H54 (cell line): ENCODE measurements around the gene METTL3.

Source experiments
- DNase-seq: peaks from one replicate; pipeline ENCODE4 v3.0.0; 2011; ENCODE audit warnings: low spot score, mixed read lengths; ENCODE audit not compliant: insufficient read length
- FAIRE-seq: peaks from 3 replicates; lab custom pipeline; 2011; peaks lifted over from hg19 to GRCh38; lab: Jason Lieb, UNC
- POLR2A ChIP-seq: IDR thresholded peaks from 2 replicates; pipeline ENCODE4 v1.6.1; 2011; ENCODE audit warnings: low read depth, mild to moderate bottlenecking, low read length

The METTL3 gene

DNA sequence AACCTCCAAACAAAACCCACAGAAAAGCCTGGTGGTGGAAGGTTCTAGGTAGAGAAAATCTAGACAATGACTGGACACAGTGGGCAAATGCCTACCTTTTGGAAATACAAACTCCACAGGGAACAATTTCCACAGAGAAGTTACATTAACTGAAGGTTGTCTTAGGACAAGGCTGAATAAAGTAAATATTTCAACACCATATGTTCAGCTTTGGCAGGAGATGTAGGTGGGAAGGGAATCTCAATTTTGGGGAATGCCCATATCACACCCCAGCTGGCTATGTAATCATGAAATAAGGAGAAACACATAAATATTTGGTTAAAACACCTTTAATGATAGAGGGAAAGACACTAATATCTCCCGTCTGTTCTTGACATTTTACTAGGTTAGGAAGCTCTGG lies 9.6 kb upstream of the METTL3 start:
- DNase-seq: no peak
- TF ChIP-seq POLR2A: no peak
- FAIRE-seq: no peak

DNA sequence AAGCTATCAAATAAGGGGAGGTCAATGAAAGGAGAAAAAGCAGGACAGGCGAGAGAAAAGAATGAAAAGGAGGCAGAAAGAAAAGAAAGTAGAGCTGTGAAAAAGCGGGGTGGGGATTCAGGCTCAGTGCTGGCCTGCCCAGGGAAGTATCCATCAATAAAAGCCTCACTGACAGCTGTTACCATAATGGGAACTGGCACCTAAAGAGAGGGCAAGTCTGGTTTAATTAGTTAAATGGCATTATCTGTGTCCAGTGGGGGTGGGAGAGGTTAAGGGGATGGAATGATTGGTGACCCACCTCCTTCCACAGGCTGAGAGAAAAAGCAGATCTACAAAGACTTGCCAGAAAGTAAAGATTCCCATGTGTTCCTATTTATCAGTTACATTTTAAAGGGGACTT lies 7.6 kb upstream of the METTL3 start:
- no peak for DNase-seq
- no peak for FAIRE-seq
- no peak for TF ChIP-seq POLR2A

DNA sequence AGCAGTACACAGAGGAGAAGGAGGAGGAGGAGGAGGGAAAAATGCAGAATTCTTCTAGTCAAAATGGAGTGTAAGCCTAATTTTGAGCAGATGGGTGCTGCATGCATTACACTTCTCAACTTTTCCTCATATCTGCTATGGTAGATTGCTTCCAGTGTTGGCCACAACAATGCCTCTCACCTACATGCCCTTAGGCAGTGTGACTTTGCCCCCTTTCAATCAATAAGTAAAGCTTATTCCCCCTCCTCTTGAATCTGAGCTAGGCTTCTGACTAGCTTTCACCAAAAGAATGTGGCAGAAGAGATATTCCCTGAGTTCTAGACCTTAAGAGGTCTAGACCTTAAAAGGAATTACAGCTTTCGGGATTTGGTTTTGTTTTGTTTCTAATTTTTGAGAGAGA lies 3.2 kb upstream of the METTL3 start:
- DNase-seq (no peak), FAIRE-seq (no peak)
- no peak for TF ChIP-seq POLR2A

DNA sequence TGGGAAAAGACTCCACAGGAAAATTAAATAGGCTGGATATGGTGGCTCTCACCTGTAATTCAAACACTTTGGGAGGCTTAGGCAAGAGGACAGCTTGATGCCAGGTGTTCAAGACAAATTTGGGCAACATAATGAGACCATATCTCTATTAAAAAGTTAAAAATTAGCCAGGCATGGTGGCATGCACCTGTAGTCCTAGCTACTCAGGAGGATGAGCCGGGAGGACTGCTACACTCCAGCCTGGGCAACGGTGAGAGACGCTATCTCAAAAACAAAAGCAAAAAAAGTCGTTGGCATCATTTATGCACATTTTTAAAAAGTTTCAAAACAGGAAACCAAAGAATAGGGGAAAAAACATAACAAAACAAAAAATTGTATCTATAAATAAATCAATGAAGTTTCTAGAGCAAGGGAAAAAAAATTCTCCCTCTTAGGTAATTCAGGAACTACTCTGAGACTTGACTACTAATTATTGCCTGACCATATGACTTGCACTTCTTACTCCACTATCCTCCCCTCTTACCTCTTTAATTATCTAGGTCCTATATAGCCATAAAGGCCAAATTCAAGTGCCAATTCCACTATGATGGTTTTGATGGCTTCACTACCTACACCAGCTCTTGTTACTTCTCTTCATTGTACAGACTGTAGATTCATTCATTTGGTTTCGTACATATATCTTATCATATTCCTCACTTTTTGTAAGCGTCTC lies 1.6 kb downstream of the METTL3 start:
- TF ChIP-seq POLR2A: no peak

DNA sequence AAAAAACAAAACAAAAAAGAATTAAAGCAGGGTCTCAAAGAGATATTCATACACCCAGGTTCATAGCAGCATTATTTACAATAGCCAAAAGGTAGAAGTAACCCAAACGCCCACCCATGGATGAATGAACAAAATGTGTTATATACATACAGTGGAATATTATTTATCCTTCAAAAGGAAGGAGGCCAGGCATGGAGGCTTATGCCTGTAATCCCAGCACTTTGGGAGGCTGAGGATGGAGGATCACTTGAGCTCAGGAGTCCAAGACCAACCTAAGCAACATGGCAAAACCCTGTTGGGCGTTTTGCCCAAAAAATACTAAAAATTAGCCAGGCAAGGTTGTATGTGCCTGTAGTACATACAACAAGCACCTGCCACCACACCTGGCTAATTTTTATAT lies 4.6 kb downstream of the METTL3 start:
- no peak for TF ChIP-seq POLR2A
- DNase-seq (no peak), FAIRE-seq (no peak)

More for the DNA sequence above, 1.6 kb downstream of the METTL3 start:
- FAIRE-seq: no peak
- no peak for DNase-seq

DNA sequence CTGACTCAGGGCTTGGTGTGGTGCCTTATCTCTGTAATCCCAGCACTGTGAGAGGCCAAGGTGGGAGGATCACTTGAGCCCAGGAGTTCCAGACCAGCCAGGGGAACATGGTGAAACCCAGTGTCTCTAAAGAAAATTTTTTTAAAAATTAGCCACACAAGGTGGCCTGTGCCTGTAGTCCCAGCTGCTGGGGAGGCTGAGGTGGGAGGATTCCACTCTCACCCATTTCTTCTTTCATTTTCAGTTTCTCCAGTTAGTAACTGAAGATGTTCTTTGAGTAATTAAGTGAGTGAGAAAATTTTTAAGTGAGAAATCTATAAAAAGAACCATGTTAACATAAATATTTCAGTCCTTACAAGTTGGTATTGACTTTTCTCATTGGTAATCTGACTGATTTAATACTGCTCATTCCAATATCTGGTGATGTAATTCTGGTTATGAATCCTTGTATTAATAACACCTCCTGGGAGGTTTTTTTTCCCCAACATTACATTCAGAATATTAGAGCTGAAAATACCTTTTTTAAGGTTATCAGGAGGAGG lies 6.1 kb downstream of the METTL3 start:
- no peak for DNase-seq
- no peak for FAIRE-seq
- TF ChIP-seq POLR2A: no peak

DNA sequence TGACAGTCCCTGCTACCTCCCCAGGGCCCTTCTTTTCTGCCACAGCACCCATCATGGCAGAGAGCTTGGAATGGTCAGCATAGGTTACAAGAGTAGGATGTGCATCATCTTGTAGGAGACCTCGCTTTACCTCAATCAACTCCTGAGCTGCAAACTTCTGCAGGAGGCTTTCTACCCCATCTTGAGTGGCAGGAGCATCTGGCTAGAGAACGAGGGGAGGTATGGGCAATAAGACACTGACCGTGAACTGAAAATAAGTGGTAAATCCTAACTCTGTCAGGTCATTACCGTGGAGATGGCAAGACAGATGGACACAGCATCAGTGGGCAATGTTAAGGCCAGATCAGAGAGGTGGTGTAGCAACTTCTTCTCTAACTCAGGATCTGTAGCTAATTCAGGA lies 7.8 kb downstream of the METTL3 start:
- FAIRE-seq: no peak
- no peak for TF ChIP-seq POLR2A

DNA sequence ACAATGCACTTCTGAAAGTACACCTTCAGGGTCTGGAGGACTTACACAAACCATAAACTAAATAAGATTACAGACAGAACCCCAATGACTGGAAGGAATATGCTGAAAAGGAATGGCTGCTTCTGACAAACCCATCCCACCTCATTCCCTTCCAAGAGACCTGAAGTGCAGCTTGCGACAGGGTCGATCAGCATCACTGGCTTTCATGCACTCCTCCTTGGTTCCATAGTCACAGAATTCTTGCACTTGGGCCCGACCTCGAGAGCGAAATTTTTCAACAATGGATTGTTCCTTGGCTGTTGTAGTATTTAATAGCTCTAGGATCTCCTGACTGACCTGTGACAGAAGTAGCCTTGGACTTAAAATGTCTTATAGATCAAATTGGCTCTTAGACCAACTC lies 9.6 kb downstream of the METTL3 start:
- DNase-seq (no peak), FAIRE-seq (no peak)
- no peak for TF ChIP-seq POLR2A

More for the DNA sequence above, 7.8 kb downstream of the METTL3 start:
- no peak for DNase-seq

DNA sequence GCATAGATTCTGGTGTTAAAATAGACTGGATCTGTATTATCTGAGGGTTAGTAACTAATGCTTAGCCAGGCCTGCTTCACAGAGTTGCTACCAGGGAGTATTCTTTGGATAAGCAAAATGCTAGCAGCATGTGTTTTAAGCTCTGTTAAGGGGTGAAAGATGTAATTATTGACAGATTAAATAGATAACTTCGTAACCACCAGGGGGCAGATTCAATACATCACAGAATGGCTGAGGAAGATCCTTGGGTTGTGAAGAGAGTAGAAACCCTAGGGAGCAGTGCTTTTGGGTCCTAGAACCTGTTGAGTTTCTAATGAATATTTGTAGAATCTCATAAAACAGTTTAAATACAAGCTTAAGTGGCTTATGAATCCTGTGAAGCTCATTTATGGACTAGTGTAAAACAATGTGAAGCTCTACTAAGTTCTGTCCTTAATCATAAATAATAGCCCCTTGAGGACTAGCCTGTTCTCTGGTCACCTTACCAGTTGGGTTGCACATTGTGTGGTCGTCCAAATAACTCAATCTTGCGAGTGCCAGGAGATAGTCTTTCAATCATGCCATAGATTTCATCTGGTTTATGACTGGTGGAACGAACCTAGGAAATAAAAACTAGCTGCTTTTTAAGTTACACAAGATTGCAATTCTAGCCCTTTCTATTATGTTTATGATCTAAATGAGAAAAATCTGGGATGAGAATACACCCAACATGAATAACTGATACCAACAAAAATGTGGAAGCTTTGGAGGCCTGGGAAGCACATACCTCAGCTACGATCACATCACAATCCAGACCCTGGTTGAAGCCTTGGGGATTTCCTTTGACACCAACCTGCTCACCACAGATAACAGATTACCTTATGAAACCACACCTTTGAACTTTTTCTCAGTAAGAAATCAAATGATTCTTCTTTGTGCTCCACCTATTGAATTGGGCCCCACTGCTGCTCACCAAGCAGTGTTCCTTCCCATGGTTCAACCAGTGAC lies 12.3 kb downstream of the METTL3 start:
- no peak for FAIRE-seq
- DNase-seq: no peak
- no peak for TF ChIP-seq POLR2A

DNA sequence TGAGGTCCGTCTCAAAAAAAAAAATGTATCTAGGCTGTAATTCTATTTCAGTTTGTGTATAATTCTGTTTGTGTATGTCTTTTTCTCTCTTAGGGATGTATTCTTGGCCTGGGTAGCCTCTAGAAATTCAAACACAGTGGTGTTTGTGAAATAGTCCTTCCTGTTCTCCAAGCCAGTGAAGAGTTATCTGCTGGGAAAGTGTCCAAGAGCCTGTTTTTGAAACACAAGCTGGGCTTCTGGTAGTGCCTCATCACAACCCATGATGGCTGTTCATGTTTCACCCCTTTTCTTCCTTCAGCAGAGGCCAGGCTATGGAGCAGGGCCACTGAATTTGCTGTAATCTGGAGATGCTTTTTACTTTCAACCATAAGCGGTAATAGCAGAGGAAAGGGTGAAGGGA lies 14.7 kb downstream of the METTL3 start:
- DNase-seq (no peak), FAIRE-seq (no peak)
- TF ChIP-seq POLR2A: no peak

DNA sequence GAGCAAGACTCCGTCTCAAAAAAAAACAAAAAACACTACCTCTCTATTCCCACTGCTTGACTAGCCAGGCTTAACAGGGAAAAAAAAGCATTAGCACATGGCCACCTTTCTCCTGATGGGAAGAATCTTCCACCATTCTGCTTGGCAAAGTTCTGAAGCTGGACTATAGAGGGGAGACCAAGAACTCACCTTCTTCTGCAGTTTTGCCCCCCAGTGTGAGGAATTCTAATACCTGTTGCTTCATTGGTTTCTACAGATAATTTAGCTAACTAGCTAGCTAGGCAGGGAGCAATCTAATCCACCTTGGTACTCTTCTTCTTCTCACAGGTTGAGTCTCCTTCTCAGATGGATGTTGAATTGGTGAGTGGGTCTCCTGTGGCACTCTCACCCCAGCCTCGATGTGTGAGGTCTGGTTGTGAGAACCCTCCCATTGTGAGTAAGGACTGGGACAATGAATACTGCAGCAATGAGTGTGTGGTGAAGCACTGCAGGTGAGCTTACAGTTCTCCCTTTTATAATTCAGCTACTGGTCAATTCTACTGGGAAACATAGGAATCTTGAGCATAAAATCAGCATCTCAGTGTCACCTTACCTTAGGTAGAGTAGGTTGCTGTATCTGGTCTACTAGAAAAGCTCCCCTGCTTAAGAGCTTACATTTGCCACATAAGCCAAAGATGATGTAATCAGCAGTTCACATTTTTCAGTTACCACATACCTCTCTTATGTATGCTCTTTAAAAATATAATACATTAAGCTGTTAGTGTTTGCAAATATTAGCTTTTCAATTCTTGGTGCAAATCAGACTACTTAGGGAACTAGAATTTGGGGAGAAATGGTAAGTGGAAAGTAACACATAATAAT lies 16.0 kb downstream of the METTL3 start:
- FAIRE-seq (no peak), DNase-seq (no peak)
- TF ChIP-seq POLR2A: no peak

DNA sequence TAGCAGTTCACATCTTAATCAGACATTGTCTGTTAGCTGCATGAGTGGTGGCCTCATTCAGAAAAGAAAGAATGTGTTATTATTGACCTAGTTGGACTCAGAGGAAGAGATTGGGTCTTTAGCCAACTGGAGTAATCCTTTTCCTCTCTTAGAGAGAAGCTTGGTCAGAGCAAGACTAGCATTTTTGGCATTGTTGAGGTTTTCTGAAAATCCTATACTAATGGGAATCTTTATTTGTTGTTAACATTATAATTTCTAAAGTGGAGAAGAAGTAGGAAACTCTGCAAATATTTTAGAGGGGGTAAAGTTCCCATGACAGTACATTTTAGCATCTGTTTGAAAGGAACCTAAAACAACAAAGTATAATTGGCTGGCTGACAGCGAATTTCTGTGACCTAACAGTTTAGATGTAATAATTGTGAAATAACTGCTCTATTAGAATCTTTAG lies 24.5 kb downstream of the METTL3 start:
- no peak for FAIRE-seq
- no peak for DNase-seq
- no peak for TF ChIP-seq POLR2A
